Amniotic epithelial cell (primary cell): ENCODE results near the gene XPNPEP2.
"Not testable (repeated sequence)": the region's sequence is repeated elsewhere in the genome, so short reads cannot be mapped to it uniquely, and the experiment has no call there.

Experiments
- DNase-seq: peaks from one replicate; pipeline ENCODE4 v3.0.0-alpha.2; 2010; ENCODE audit warnings: low read depth

XPNPEP2 gene

DNA sequence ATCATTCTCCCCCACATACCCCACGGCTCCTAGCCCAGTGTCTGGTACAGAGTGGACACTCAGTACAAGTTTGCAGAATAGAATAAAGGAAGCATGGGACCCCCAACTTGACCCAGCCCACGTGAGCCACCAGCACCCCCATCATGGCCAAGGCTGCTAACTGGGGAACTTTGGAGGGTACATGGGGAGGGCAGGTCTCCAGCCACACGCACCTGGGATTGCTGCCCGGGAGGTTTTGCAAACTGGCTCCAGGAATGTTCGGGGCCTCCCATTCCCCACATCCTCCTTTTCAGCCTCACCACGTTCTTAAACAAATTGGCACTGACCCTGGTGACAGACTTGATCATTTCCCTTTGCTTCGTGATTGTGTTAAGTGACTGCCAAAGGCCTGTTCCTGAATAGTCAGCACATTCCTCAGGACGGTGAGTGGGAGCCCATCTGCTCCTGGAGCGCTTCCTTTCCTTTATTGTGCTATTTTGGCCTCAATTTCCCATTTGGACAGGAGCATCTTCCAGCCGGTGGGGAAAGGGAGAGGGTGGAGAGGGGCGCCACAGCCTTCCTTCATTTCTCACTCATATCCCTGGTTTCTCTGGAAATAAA, 18.7 kb upstream of the XPNPEP2 start:
- DNase-seq: no peak

DNA sequence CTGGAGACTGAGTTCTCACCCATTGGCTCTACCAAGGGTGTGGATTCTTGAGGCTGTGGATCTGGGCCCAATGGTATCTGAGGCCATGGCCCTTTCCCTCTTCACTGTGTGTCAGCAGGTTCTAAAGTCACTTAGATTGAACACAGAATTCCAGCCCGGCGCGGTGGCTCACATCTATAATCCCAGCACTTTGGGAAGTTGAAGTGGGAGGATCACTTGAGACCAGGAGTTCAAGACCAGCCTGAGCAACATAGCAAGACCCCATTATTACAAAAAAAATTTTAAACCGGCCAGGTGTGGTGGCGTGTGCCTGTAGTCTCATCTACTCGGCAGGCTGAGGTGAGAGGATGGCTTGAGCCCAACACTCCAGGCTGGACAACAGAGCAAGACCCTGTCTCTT, 18.0 kb upstream of the XPNPEP2 start:
- no peak for DNase-seq

DNA sequence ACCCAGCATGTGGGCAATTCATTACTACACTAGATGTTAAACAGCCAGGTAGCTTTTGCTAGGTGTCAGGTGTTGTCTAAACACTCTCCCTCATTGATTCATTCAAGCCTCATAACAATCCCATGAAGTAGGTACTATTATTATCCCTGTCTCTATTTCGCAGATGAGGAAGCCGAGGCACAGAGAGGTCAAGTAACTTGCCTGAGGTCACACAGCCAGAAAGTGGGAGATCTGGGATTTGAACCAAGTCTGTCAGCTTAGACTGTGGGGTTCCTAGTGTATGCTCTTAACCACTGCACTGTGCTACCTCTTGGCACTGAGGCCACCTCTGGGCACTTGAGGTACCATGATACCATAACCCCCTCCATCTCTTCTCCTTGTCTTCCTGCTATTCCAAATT, 17.4 kb upstream of the XPNPEP2 start:
- DNase-seq: no peak

DNA sequence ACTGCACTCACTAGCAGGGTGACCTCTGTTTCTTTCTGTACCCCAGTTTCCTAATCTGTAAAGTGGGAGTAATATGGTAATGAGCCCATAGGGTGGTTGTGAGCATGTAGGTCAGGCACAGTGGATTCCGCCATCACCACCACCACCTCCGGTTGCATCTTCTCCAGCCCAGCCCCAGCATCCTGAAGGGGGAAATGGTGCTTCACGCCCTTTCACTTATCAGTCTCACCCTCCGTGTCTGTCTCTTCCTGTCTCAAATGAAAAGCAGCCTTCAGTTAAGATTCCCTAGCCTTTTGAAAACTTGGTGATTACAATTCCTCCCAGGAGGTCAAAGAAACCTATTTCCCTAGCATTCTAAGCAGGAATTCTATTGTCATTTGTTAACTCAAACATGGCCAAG, 16.9 kb upstream of the XPNPEP2 start:
- DNase-seq: no peak

DNA sequence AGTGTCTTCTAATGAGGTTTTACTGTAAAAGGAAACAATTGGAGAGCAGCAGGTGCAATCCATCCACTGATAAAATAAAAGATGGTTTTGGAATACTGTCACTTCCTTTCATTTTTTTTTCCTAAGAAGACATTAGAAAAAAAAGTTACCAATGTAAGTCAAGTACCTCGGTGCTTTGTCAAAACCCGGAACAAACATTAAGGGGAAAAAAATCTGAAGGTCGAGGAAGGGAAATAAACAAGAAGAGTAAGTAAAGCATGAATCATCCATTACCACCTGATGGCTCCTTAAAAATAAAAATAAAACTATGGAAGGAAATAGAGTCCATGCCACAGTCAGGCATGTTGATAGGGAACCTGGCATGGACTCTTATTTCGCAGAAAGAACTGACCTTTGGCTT, 15.3 kb upstream of the XPNPEP2 start:
- DNase-seq: no peak

DNA sequence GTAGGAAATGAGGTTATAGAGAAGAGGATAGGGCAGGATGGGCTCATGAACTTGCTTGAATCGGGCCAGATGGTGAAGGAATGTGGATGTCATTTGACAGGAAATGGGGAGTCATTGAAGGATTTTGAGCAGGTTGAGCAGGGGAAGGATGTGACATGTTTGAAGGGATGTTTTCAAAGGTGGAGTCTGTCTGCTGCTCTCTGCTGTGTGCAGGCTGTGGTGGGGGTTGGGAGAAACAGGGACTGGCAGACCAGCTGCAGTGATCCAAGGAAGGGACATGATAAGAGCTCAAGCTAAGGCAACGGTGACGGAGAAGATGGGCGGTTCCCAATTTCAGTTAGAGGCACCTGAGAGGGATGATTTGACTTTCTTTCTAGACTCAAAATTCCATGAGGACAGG, 14.0 kb upstream of the XPNPEP2 start:
- no peak for DNase-seq

DNA sequence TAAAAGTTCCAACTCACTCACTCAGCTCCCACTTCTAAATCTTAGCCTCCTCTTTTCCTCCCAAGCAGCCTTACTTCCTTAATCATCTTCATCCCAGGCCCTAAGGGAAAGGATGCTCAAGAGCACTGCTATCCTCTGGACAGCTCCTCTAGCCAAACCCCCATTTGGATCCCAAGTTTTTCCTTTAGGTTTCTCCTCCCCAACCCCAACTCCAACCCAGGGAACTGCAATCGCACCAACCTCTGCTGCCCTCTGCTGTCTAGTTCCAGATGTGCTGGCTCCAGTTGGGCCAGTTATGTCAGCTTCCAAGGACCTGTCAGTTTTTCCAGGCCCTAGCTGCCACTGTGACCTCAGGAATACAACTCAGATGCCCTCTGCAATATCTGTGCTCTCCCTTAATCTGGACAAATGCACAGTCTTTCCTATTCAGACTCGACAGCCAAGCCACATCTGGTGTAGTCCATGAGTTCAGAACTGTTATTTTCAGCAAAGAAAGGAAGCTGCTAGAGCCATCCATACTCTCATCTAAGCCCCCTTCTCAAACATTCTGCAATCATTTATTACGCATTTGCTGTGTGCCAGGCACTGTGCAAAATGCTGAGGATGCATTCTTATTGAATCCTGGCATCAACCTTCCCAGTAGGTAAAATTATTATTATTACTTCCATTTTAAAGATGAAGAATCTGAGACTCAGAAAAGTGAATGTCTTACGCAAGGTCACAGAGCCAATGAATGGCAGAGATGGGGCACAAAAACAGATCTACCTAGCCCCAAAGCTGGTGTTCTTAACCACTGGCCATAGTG, 12.3 kb upstream of the XPNPEP2 start:
- DNase-seq: peak; percentile 57

DNA sequence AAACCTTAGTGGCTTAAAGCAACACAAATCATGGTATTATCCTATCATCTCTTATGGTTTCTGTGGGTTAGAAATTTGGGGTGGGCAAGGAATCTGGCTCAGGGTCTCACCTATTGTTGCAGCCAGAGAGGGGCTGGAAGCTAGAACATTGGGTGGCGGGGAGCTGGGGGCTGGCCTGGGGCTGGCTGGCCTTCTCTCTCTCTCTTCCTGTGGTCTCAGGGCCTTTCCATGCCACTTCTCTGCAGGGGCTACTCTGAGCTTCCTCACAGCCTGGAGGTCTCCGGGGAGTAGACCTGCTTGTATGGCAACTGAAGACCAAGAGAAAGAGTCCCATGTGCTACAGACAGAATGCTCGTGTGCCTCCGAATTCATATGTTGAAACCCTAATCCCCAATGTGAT, 10.7 kb upstream of the XPNPEP2 start:
- DNase-seq: no peak

DNA sequence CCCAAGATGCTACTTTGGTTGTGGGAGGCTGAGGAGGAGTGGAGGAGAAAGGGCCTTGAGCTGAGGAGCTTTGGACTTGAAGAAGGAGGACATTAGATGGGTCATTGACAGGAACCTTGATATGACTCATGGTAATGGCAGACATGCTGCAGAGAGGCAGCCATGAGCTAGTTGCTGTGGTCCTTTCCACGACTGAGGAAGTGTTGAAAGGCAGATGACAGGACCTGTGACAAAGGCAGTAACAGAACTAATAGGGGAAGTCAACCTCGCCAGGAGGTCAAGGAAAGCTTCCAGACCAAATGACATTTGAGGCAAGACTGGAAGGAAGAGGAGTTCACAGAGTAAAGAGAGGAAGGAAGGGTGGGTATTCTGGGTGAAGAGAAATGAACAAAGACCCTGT, 7.6 kb upstream of the XPNPEP2 start:
- DNase-seq: no peak

DNA sequence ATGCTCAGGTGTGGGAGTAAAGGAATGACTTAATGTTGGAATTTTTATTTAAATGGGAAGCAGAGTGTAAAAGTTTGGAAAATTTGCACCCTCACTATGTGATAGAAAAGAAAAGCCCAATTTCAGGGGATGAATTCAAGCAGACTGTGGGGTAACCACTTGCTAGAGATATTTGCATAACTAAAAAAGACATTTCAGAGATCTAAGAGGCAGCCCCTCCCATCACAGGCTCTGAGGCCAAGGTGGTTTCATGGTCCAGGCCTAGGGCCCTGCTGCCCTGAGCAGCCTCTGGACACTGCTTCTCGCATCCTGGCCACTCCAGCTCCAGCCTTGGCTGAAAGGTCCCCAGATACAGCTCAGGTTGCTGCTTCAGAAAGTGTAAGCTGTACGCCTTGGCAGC, 5.9 kb upstream of the XPNPEP2 start:
- no peak for DNase-seq

DNA sequence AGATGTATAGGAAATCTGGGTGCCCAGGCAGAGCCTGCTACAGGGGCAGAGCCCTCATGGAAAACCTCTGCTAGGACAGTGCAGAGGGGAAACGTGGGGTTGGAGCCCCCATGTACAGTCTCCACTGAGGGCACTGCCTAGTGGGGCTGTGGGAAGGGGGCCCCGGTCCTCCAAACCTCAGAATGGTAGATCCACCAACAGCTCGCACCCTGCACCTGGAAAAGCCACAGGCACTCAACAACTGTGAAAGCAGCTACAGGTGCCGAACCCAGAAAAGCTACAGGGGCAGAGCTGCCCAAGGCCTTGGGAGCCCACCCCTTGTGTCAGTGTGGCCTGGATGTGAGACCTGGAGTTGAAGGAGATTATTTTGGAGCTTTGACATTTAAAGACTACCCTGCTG, 5.4 kb upstream of the XPNPEP2 start:
- DNase-seq: no peak

DNA sequence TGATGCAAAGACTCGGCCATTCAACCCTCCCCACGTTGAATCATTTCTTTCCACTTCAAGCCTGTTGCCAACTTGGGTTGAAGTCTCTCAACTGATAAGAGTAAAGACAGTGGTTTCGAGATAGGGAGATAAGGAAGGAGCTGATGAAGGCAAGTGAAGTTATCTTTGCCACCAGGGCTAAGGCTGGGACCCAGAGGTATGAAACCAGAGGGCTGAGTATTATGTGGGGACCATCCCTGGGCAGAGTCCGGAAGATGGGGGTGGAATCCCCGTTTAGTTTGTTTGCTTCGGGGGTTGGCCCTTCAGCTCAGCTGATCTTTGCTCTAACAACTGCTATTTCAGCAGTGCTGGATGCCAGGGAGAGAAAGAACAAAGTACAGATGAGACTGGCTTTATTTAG, 2.3 kb upstream of the XPNPEP2 start:
- DNase-seq: peak; percentile 65

DNA sequence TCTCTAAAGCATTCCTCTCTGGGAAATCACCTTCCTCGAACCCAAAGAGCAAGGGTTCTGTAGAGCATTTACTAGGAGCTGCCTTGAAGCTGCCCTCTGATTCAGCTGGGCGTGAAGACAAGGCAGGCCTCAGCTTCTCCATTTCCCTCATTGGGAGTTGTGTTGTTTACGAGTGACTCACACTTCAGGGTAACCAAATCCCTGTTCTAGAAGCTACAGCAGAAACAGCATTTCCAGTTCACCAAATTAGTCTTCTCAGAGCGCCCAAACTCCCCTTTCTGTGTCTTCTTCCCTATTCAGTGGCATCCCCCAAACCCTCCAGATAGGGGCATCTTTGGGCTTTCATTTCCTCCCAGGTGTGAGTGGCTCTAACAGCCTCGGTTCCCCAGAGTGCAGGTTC, 863 bp upstream of the XPNPEP2 start:
- peak; percentile 67 for DNase-seq

DNA sequence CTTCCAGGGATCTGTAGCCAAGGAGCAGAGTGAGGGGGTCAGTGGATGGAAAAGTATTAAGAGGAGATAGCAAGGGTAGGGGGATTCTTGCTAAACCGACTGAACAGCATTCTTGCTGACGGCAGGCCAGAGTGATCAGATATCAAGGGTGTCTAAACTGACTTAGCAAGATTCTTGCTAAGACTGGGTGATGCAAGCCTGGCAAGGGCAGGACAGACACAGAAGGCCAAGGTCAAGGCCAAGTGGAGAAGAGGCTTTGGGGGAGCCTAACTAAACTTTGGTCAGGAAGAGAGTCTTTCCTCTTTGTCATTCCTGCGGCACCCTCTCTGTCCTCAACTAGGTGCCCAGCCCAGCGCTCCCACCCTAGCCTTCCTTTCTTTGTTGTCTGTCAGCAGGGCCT, 799 bp downstream of the XPNPEP2 start:
- no peak for DNase-seq

DNA sequence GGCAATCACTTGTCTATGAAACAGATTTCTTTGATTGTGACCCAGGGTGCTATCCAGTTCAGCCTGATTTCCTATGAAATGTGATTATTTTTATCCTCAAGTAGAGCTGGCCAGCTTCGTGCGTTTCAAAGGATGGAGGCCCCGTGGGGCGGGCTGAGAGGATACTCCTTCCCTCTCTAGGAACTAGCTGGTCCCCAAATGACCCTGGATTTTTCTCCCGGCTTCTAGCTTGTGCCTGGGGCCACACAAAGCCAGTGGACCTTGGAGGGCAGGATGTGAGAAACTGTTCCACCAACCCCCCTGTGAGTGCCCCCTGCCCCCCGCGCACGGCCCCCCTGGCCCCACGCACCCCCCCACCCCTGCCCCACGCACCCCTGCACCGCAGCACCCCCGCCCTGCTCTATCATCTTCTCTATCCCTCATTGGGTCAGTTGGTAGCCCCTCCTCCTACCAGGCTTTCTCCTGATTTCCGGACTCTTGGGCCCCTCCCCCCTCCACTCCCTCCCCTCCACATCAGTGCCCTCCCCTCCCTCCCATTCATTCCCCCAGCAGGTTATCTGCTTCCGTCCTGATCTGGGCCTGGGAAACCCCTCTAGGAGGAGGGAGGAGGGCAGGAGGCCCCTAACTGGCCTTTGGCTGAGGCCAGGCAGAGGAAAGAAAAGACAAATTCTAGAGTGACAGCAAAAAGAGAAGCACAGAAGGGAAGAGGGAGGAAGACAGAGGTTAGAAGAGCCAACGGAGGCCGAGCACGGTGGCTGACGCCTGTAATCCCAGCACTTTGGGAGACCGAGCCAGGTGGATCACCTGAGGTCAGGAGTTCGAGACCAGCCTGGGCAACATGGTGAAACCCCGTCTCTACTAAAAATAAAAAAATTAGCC, 3.3 kb downstream of the XPNPEP2 start:
- no peak for DNase-seq

DNA sequence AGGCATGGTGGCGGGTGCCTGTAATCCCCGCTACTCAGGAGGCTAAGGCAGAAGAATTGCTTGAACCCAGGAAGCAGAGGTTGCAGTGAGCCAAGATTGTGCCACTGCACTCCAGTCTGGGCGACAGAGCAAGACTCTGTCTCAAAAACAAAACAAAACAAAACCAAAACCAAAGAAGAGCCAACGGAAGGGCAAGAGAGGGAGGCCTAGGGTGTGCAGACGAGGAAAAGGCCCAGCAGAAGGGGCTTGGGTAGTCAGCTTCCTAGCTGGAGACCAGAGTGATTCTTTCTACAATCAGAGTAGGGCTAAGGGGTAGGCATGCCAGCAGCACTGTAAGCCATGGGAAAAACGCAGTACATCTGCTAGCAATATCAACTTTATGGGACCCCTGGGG, 4.0 kb downstream of the XPNPEP2 start:
- DNase-seq: not testable (repeated sequence)

DNA sequence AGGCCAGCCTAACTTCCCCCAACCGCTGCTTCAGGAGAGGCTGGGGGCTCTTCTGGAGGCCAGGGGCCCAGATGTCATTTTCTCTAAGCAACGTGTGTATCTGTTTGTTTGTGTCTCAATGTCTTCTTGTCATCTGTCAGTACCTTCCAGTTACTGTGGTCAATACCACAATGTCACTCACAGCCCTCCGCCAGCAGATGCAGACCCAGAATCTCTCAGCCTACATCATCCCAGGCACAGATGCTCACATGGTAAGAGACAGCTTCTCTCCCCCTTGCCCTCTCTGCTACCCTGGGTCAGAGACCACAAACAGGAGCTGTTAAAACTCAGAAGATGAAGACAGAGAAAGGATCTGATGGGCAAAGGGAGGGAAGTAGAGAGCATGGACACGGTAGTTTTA, 5.0 kb downstream of the XPNPEP2 start:
- no peak for DNase-seq

DNA sequence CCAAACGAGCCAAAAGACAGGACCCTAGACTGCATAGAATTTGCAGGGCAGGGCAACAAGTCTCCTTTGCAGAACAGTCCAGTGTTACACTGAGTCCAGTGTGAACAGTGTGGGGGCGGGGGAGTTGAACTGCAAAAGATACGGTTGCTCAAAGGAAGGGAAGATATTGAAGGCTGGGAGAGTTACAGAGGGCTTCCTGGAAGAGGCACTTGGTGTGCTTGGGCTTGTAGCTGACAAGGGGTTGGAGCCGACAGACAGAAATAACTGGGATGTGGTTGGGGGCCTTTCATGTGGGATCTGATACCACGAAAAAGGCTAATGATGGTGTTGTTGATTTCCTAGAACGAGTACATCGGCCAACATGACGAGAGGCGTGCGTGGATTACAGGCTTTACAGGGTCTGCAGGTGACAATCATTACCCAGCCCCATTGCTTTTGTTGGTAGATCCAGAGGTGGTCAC, 6.1 kb downstream of the XPNPEP2 start:
- no peak for DNase-seq

DNA sequence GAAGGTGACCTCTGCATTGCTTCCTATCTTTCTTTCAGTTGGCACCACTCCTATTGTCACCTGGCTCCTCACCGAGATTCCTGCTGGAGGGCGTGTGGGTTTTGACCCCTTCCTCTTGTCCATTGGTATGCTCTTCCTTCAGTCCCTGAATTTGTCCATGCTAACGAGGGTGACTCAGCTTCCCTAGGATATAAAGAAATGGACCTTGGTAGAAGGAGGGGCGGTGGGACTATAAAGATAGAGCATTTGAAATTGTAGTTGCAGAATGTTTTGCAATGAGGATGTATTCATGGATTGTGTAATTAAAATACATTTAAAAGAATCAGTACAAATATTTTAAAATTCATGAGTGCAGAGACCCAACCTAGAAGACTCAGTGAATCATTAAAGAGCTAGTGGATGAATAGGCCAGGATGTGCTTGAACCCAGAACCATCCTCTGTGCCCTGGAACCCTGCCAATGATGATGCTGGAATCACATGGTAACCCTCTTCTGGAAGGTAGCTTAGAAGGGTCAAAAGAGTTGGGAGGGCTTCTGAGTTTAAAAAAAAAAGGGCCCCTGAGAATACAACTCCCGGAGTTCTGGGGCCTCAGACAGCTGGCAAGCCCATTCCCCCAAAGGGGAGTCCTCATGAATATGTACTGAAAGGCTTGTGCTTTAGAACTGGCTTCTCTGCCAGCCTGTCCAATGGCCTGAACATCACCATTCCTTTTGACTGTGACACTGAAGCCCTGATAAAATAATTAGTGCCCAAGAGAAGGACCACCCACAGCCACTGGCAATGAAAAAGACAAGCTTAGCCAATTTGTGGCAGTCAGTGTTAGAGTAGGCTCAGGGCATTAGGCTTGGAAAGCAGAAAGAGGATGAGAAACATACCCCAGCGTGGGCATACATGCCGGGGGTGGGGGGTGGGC, 8.0 kb downstream of the XPNPEP2 start:
- DNase-seq: peak; percentile 27

DNA sequence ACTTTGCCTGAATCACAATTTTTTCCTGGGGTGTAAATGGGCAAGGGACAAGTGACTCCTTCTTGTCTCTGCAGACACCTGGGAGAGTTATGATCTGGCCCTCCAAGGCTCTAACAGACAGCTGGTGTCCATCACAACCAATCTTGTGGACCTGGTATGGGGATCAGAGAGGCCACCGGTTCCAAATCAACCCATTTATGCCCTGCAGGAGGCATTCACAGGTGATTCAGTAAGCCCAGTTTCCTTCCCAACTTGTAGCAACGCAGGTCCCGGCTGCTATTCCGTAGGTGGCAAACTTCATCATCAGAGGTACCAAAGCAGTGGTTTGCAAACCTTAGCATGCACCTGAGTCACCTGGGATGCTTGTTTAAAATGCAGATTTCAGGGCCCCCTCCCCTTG, 8.8 kb downstream of the XPNPEP2 start:
- DNase-seq: no peak

DNA sequence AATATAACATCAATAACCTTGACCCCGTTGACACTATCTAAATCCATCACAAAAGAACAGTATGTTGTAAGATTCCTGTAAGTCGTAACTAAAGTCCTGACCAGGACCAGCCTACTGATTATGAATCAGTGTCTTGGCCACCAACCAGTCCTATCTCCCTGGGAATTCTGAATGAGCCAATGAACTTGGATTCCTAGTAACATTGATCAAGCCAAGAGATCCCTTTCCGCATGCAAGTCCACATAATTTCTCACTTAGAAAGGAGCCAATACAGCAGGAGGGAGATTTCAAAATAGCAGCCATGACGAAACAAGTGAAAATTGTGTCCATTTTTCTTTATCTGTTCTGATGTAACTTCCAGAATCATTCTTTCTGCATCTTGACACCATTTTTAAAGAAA, 9.5 kb downstream of the XPNPEP2 start:
- peak; percentile 92 for DNase-seq

DNA sequence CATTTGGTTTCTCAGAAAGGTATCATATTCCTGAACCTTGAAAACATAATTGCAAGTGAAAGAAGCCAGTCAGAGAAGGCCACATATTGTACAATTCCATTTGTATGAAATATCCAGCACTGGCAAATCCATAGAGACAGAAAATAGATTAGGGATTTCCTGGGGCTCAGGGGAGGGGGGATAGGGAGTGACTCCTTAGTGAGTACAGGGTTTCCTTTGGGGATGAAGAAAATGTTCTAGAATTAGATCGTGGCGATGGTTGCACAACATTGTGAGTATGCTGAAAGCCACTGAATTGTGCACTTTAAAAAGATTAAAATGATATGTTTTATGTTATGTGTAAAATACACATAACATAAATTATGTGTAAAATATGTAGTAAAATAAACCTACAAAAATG, 10.3 kb downstream of the XPNPEP2 start:
- peak; percentile 50 for DNase-seq
